ENCODE results near the gene KRR1. TPM values are rescaled to one million over a fixed set of nuclear protein-coding genes. Genes with fewer than 3 reads are reported as not detected.
A peak's percentile ranks its signal among the peaks of the same experiment; 100 is the strongest.
"Not testable (repeated sequence)": the region's sequence is repeated elsewhere in the genome, so short reads cannot be mapped to it uniquely, and the experiment has no call there.

The KRR1 gene
- total RNA-seq, 3 donors from 2014 or later (not counting 1 experiment from before 2014, with no cell fraction given) = 101 to 112 (median 106) TPM

DNA sequence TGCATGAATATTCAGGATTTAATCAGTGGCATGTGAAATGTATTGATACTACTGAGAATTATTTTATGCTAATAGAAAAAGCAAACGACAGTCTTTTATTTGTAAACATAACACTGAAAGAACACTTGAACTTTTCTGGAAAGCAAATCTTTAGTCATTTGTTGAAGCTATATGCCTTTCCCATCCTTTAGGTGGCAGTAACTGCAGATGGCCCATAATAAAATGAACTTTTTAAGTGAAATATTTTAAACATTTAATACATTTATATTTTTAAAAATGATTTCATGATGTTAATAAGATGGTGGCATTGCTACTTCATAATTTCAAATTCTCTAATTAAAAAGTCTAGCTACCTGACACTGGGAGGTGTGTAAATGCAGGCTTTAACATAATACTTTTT is 13.9 kb upstream of the KRR1 start:
- H3K4me3 Mint-ChIP-seq = no peak overlapping the region
- ATAC-seq (no peak), DNase-seq (no peak)
- H3K27me3 Mint-ChIP-seq (ENCODE audit: low read depth in 2 of 2) = peaks cover 37 to 44% of the 10 kb centered on the region in 2 donors
- intact Hi-C loops (cut with micrococcal nuclease) = loop anchor here (5.0 kb wide), 1 partner anchor 932 kb away; no protein-coding TSS in a partner anchor
- no peaks in the 10 kb centered on the region for H3K36me3 ChIP-seq (ENCODE audit: control insufficient read depth, insufficient read depth, low read length)
- no peaks in the 10 kb centered on the region for H3K36me3 Mint-ChIP-seq
- no peaks in the 10 kb centered on the region for H3K9me3 ChIP-seq (ENCODE audit: control insufficient read depth, insufficient read depth, low read length)
- peaks cover 0 to 4% of the 10 kb centered on the region in 2 donors for H3K4me1 Mint-ChIP-seq
- no peak overlapping the region for H3K4me3 ChIP-seq (ENCODE audit: low read length)
- H3K27me3 ChIP-seq (ENCODE audit: control insufficient read depth, insufficient read depth, low read length) = peaks cover 2% of the 10 kb centered on the region
- no CpG with 5 or more reads among the region's 1 CpG for WGBS (ENCODE audit: insufficient coverage)
- no peak overlapping the region for H3K27ac Mint-ChIP-seq
- TF ChIP-seq, protein P1, sequence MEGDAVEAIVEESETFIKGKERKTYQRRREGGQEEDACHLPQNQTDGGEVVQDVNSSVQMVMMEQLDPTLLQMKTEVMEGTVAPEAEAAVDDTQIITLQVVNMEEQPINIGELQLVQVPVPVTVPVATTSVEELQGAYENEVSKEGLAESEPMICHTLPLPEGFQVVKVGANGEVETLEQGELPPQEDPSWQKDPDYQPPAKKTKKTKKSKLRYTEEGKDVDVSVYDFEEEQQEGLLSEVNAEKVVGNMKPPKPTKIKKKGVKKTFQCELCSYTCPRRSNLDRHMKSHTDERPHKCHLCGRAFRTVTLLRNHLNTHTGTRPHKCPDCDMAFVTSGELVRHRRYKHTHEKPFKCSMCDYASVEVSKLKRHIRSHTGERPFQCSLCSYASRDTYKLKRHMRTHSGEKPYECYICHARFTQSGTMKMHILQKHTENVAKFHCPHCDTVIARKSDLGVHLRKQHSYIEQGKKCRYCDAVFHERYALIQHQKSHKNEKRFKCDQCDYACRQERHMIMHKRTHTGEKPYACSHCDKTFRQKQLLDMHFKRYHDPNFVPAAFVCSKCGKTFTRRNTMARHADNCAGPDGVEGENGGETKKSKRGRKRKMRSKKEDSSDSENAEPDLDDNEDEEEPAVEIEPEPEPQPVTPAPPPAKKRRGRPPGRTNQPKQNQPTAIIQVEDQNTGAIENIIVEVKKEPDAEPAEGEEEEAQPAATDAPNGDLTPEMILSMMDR (IDR thresholded peaks at IDR 0.05) = no peak
- H3K4me1 ChIP-seq (ENCODE audit: control insufficient read depth, insufficient read depth, low read length) = no peaks in the 10 kb centered on the region
- no peak overlapping the region for H3K27ac ChIP-seq (ENCODE audit: low read length)
- H3K9me3 Mint-ChIP-seq = no peaks in the 10 kb centered on the region

DNA sequence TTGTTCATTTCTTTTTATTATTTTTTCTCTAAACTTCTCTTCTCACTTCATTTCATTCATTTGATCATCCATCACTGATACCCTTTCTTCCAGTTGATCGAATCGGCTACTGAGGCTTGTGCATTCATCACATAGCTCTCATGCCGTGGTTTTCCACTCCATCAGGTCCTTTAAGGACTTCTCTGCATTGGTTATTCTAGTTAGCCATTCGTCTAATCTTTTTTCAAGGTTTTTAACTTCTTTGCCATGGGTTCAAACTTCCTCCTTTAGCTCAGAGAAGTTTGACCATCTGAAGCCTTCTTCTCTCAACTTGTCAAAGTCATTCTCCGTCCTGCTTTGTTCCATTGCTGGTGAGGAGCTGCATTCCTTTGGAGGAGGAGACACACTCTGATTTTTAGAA is 10.7 kb upstream of the KRR1 start:
- 89% methylated on average over 5 of the region's 5 CpGs for WGBS (ENCODE audit: insufficient coverage)
- H3K36me3 Mint-ChIP-seq; H3K27ac ChIP-seq (ENCODE audit: low read length); H3K4me3 ChIP-seq (ENCODE audit: low read length); H3K4me1 ChIP-seq (ENCODE audit: control insufficient read depth, insufficient read depth, low read length); H3K9me3 ChIP-seq (ENCODE audit: control insufficient read depth, insufficient read depth, low read length); H3K4me3 Mint-ChIP-seq; H3K4me1 Mint-ChIP-seq; DNase-seq; H3K27ac Mint-ChIP-seq; H3K9me3 Mint-ChIP-seq; ATAC-seq; H3K27me3 ChIP-seq (ENCODE audit: control insufficient read depth, insufficient read depth, low read length); intact Hi-C loops (cut with micrococcal nuclease); H3K36me3 ChIP-seq (ENCODE audit: control insufficient read depth, insufficient read depth, low read length): not testable (repeated sequence)
- peaks cover 39 to 61% of the 10 kb centered on the region in 2 donors for H3K27me3 Mint-ChIP-seq (ENCODE audit: low read depth in 2 of 2)

DNA sequence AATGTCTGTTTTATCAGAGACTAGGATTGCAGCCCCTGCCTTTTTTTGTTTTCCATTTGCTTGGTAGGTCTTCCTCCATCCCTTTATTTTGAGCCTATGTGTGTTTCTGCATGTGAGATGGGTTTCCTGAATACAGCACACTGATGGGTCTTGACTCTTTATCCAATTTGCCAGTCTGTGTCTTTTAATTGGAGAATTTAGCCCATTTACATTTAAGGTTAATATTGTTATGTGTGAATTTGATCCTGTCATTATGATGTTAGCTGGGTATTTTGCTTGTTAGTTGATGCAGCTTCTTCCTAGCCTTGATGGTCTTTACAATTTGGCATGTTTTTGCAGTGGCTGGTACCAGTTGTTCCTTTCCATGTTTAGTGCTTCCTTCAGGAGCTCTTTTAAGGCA is 9.8 kb upstream of the KRR1 start:
- H3K4me1 Mint-ChIP-seq; H3K4me3 ChIP-seq (ENCODE audit: low read length); H3K36me3 ChIP-seq (ENCODE audit: control insufficient read depth, insufficient read depth, low read length); H3K27me3 ChIP-seq (ENCODE audit: control insufficient read depth, insufficient read depth, low read length); H3K9me3 ChIP-seq (ENCODE audit: control insufficient read depth, insufficient read depth, low read length); intact Hi-C loops (cut with micrococcal nuclease); H3K27ac ChIP-seq (ENCODE audit: low read length); DNase-seq; H3K27ac Mint-ChIP-seq; H3K4me1 ChIP-seq (ENCODE audit: control insufficient read depth, insufficient read depth, low read length); H3K9me3 Mint-ChIP-seq; ATAC-seq; H3K4me3 Mint-ChIP-seq; H3K36me3 Mint-ChIP-seq: not testable (repeated sequence)
- peaks cover 31 to 52% of the 10 kb centered on the region in 2 donors for H3K27me3 Mint-ChIP-seq (ENCODE audit: low read depth in 2 of 2)

DNA sequence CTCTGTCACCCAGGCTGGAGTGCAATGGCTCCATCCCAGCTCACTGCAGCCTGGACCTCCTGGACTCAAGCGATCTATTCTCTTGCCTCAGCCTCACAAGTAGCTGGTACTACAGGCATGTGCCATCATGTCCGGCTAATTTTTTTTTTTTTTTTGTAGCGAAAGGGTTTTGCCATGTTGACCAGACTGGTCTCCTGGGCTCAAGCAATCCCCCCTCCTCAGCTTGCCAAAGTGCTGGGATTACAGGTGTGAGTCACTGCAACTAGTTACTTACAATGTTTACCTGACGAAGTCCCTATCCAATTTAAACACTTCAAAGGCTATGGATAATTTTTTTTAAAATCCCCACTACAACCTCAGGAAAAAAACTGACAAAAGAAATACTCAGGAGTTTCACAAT is 1.8 kb downstream of the KRR1 start:
- WGBS (ENCODE audit: insufficient coverage) = 89% methylated on average over 4 of the region's 4 CpGs
- DNase-seq (no peak), ATAC-seq (no peak)
- peaks cover 4% of the 10 kb centered on the region for H3K4me1 ChIP-seq (ENCODE audit: control insufficient read depth, insufficient read depth, low read length)
- H3K27ac ChIP-seq (ENCODE audit: low read length) = no peak overlapping the region
- H3K36me3 ChIP-seq (ENCODE audit: control insufficient read depth, insufficient read depth, low read length) = peaks cover 25% of the 10 kb centered on the region
- intact Hi-C loops (cut with micrococcal nuclease) = loop anchor here (2.0 to 10.0 kb wide), 4 partner anchors 27 to 573 kb away; partner anchors contain the start of genes NAP1L1 and PHLDA1
- peak overlapping the region; percentile 99 for H3K4me3 Mint-ChIP-seq
- peak overlapping the region; percentile 98 for H3K27ac Mint-ChIP-seq
- H3K36me3 Mint-ChIP-seq = peaks cover 2% of the 10 kb centered on the region
- peaks cover 22 to 30% of the 10 kb centered on the region in 2 donors for H3K4me1 Mint-ChIP-seq
- no peaks in the 10 kb centered on the region for H3K27me3 ChIP-seq (ENCODE audit: control insufficient read depth, insufficient read depth, low read length)
- TF ChIP-seq, protein P1 (IDR thresholded peaks at IDR 0.05) = no peak
- H3K4me3 ChIP-seq (ENCODE audit: low read length) = no peak overlapping the region
- no peaks in the 10 kb centered on the region for H3K27me3 Mint-ChIP-seq (ENCODE audit: low read depth in 2 of 2)
- no peaks in the 10 kb centered on the region for H3K9me3 Mint-ChIP-seq
- H3K9me3 ChIP-seq (ENCODE audit: control insufficient read depth, insufficient read depth, low read length) = no peaks in the 10 kb centered on the region

Data from natural killer cell (primary cell).